Activated naive CD4-positive, alpha-beta T cell treated with anti-CD3 and anti-CD28 coated beads, Interleukin-2, amount 50 U/mL, for 24 hours (primary cell): ENCODE data around the gene NKD1.
A peak's percentile ranks its signal among the peaks of the same experiment; 100 is the strongest.

ENCODE experiments used
- H3K27ac Mint-ChIP-seq: one replicate; pipeline ENCODE4 v1.8.0; 2021; ENCODE audit warnings: mild to moderate bottlenecking, mixed read lengths
- H3K27me3 Mint-ChIP-seq: one replicate; pipeline ENCODE4 v1.8.0; 2021; ENCODE audit warnings: mixed read lengths
- H3K36me3 Mint-ChIP-seq: one replicate; pipeline ENCODE4 v1.8.0; 2021; ENCODE audit warnings: mixed read lengths
- H3K4me1 Mint-ChIP-seq: one replicate; pipeline ENCODE4 v1.8.0; 2021; ENCODE audit warnings: mixed read lengths
- H3K4me3 Mint-ChIP-seq: one replicate; pipeline ENCODE4 v1.8.0; 2021; ENCODE audit warnings: mild to moderate bottlenecking, mixed read lengths
- H3K9me3 Mint-ChIP-seq: one replicate; pipeline ENCODE4 v1.8.0; 2021; ENCODE audit warnings: mixed read lengths

Gene NKD1

DNA sequence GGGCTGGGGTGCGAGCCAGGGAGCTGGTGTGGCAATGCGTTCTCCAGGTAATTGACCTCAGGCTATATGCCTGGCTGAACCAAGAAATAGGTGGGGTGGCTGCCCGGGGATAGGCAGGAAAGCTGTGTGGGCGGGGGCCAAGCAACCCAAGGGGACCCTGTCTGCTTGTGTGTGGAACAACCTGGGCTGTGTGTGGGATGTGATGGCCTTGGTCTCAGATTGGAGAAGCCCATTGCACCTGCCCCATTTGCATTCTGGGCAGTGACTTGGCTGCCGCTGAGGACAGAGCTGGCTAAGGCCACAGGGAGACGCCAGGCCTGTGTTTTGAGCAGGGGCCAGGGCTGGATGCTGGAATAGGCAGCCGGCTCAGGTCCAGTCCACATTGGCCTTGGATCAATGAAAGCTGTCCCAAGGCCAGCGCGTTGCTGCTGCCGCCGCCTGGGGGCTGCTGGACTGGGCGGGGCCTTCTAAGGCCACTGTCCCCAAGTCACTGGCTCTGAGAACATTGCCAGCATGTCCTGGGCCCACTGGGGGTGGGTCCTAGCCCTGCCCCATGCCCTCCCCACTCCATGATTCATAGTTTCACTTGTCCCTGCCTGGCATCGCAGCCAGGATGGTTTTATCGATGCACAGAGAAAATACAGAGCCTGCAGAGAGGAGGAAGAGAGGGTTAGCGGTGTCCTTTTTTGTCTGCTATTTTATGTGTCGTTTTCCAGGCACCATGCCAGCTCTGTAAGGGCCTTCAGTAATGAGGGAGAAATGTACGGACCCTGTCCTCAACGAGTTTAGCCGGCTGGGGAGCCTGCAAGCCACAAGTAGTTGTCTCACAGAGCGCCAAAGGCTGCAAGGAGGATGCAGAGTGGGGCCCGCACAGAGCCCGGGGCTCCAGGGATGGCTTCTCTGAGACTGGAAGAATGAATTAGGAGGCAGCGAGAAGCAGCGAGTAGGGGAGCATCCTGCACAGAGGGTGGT lies 43.9 kb downstream of the NKD1 start:
- H3K9me3 Mint-ChIP-seq, result no peaks in the 10 kb centered on the region
- H3K27me3 Mint-ChIP-seq, result no peaks in the 10 kb centered on the region
- H3K4me1 Mint-ChIP-seq, result peaks cover 27% of the 10 kb centered on the region
- H3K27ac Mint-ChIP-seq, result no peak overlapping the region
- H3K4me3 Mint-ChIP-seq, result no peak overlapping the region
- H3K36me3 Mint-ChIP-seq, result peaks cover 7% of the 10 kb centered on the region

DNA sequence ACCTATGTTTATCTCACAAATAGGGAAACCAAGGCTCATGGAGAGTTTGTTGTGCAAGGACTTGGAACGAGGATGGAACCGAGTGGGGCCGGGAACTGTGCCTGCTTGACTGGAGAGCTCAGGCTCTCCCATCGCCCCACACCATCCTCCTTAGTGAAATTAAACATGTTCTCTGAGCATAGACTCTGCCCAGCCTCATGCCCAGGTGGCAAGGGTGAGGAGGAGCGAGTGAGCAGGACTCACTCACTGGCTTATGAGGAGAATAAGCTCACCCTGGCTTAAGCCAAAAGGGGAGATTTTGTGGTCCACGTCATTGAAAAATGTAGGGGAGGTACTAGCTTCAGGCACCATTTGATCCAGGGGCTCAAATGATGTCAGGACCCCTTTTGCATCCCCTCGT lies 44.8 kb downstream of the NKD1 start:
- Mint-ChIP-seq H3K4me3 (no peak overlapping the region), H3K36me3 (peaks cover 3% of the 10 kb centered on the region), H3K4me1 (peaks cover 27% of the 10 kb centered on the region), H3K27ac (no peak overlapping the region), H3K27me3 (no peaks in the 10 kb centered on the region), H3K9me3 (no peaks in the 10 kb centered on the region)

DNA sequence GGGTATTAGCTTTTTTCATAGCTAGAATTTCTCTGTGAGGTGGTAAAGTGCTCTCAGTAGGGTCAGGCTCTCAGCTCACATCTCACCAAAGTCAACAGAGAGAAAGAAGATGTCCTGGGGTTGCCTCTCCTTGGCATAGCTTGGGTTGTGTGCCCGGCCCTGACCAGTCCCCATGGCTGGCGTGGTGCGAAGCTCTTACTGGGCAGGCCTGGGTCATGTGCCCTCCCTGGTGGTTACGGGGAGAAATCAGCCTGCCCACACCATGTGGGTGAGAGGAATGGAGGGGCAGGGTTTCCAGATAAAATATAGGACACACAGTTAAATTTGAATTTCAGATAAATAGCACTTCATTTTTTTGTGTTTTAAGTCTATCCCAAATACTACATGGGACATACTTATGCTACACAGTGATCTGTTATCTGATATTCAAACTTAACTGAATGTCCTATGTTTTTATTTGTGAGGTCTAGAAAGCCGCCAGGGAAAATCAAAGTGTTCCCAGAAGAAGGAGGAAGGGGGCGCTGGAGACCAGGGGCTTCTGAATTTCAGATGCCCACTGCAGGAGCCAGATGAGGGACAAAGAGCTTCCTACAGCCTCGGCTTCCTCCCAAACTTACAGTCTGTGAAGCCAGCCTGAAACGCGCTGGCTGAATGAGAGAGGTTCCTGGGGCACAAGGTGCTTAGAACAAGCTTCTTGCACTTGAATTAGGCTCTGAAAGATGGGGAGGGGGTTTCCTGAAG lies 45.4 kb downstream of the NKD1 start:
- Mint-ChIP-seq H3K36me3 (peaks cover 3% of the 10 kb centered on the region), H3K4me3 (no peak overlapping the region), H3K27ac (no peak overlapping the region), H3K27me3 (no peaks in the 10 kb centered on the region), H3K4me1 (peaks cover 27% of the 10 kb centered on the region), H3K9me3 (no peaks in the 10 kb centered on the region)

DNA sequence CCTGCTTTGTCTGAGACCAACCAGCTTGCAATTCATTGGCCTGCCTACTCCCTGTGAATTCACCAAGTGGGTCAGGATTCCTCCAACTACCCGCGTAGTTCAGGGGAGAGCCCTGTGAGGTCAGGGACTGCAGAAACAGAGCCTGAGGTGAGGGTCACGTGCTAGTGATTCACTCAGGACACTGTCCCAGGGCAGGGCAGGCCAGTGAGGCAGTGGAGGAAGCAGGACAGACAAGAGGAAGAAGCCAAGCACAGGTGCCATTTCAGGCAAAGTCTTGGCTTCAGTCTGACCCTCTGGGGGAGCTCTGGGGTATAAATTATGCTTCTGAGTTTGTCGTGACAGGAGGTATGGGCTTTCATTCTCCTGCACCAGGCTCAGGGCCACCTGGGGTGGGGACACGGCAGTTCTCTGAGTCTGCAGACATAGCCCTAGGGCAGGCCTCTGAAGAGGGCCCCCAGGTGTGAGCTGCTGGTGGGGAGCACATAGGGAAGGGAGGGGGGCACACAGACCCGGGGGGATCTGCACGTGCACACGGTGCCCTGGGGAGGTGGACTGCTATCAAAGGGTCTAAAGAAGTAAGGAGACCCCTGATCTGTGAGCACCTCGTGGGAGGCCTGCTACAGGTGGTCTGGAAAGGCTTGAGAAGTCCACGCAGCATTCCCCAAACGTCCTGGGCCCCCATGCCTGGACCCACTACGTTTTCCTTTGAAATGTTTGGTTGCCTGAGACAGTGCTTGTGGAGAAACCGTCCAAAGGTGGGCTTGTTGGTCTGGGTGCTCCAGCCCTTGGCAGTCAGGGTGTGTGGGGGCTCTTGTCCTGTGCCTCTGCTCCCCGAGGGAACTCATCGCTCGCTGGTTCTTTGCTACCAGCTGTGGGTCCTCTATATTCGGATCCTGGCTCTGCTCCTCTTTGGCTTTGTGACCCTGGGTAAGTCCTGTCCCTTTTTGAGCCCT lies 46.4 kb downstream of the NKD1 start:
- Mint-ChIP-seq H3K4me3 (no peak overlapping the region), H3K27me3 (no peaks in the 10 kb centered on the region), H3K9me3 (no peaks in the 10 kb centered on the region), H3K36me3 (no peaks in the 10 kb centered on the region), H3K4me1 (peaks cover 24% of the 10 kb centered on the region), H3K27ac (no peak overlapping the region)

DNA sequence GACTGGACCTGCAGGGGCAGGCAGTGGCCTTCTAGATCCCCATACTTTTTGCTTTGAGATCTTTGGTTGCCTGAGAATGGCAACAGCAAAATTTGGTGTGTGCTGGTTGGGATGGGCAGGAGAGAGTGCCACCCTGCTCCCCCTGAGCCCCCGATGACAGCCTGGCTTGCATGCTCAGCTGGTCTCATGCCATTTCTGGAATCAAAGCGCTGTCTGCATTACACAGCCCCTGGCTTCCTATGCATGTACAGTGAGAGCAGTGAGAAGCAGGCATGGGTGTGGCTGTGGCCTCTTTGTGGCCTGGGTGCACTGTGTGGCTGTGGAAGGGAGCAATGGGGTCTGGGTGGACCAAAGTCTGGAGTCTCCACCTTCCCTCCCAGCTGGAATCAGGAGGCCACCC lies 47.7 kb downstream of the NKD1 start:
- H3K4me3 Mint-ChIP-seq, result no peak overlapping the region
- no peaks in the 10 kb centered on the region for H3K27me3 Mint-ChIP-seq
- no peak overlapping the region for H3K27ac Mint-ChIP-seq
- H3K36me3 Mint-ChIP-seq, result no peaks in the 10 kb centered on the region
- H3K9me3 Mint-ChIP-seq, result no peaks in the 10 kb centered on the region
- H3K4me1 Mint-ChIP-seq, result peaks cover 28% of the 10 kb centered on the region

DNA sequence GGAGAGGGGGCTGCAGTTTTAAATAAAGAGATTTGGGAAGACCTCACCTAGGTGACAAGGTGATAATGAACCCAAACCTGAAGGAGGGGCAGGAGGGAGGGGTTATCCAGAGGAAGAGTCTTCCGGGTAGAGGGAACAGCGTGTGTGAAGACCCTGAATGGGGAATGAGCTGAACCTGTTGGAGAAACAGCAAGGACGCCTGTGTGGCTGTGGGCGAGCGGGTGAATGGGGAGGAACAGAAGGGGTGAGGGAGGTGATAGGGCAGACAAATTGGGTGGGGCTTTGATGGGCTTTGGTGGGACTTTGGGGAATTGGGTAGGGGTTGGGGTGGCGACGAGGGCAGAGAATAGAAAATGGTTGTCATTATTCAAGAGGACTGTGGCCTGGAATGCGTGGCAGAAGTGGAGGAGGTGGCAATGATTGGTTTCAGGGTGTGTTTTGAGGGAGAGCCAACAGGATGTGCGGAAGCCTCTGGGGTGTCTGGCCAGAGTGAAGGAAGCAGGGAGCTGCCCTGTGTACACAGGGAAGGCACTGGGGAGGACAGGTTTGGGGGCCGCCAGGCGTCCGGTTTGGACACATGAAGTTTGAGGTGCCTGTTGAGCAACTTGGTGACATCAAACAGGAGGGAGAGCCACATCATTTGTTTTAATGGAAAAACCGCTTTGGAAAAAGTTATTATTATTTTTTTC lies 48.7 kb downstream of the NKD1 start:
- Mint-ChIP-seq H3K27ac (no peak overlapping the region), H3K9me3 (no peaks in the 10 kb centered on the region), H3K4me3 (no peak overlapping the region), H3K36me3 (no peaks in the 10 kb centered on the region), H3K27me3 (no peaks in the 10 kb centered on the region), H3K4me1 (peaks cover 30% of the 10 kb centered on the region)

DNA sequence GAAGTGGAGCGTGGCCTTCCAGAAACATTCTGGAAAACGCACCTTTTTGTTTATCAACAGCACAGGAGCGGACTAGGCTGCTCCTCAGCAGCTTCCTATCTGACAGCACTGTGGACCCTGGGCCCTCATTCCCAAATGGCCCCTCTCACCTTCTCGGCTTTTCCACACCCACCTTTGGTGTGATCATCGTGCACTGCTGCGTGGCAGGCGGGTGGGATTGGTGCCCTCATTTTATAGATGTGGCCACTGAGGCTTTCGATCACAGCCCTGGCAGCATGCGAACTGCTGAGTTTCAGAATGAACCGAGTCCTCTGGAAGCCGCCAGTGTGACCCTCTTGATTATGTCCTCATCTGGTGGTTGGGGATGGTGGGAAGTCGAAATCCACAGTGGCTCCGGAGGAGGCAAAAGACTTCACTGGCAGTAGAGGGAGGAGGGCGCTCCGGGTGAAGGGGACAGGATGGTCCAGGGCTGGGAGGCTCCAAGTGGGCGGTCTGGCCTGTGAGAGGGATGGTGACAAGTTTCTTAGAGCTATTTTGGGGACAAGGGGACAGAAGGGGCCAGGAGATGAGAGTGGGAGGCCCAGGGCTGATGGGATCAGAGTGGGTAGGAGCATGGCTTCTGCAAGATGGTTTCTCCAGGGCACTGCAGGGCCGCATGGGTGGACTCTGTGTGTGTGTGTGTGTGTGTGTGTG lies 49.5 kb downstream of the NKD1 start:
- Mint-ChIP-seq H3K27ac (peak overlapping the region; percentile 20), H3K4me1 (peaks cover 38% of the 10 kb centered on the region), H3K4me3 (no peak overlapping the region), H3K27me3 (no peaks in the 10 kb centered on the region), H3K9me3 (no peaks in the 10 kb centered on the region), H3K36me3 (no peaks in the 10 kb centered on the region)

DNA sequence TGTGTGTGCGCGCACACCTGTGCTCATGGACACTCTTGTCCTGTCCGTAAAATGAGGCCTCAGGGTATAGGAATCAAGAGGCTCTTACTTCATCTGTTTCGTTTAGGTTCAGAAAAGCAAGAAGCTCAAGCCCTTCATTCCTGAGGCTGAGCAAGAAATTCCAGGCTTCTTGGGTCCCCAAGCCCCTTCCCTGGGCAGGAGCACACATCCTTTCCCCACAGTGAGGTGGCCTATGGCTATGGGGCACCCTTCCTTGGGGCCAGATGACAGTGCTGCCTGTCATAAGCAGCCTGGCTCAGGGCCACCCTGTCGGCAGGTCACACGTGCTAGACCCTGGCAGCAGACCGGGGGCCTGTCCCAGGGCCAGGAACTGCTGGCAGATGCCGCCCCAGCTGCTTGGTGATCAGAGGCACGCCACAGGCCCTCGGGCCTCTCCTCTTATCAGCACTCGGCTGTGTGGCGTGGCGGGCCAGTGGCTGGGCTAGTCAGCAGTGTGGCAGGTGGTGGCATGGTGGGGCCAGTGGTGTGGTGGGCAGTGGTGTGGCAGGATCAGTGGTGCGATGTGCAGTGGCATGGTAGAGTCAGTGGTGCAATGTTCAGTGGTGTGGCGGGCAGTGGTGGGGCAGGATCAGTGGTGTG lies 50.2 kb downstream of the NKD1 start:
- Mint-ChIP-seq H3K27me3 (no peaks in the 10 kb centered on the region), H3K27ac (no peak overlapping the region), H3K36me3 (no peaks in the 10 kb centered on the region), H3K4me1 (peaks cover 45% of the 10 kb centered on the region), H3K4me3 (no peak overlapping the region), H3K9me3 (no peaks in the 10 kb centered on the region)

DNA sequence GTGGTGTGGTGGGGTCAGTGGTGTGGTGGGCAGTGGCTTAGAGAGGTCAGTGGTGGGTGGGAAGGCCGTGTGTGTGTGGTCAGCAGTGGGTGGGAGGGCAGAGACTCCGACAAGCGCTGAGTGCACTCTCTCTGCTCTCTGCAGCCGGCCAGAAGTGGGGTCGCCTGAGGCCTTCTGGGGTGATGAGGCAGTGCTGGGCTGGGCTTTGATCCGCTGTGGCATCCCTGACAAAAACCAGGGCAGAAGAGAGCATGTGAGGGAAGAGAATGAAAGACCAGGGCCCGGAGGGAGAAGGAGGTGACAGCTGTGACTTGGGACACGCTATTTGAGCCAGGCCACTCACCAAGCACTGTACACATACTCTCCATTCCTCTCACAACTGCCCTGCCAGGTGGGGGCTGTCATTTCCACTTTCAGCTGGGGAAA lies 50.8 kb downstream of the NKD1 start:
- Mint-ChIP-seq H3K9me3 (no peaks in the 10 kb centered on the region), H3K27me3 (no peaks in the 10 kb centered on the region), H3K4me3 (no peak overlapping the region), H3K27ac (no peak overlapping the region), H3K36me3 (no peaks in the 10 kb centered on the region), H3K4me1 (peaks cover 51% of the 10 kb centered on the region)

DNA sequence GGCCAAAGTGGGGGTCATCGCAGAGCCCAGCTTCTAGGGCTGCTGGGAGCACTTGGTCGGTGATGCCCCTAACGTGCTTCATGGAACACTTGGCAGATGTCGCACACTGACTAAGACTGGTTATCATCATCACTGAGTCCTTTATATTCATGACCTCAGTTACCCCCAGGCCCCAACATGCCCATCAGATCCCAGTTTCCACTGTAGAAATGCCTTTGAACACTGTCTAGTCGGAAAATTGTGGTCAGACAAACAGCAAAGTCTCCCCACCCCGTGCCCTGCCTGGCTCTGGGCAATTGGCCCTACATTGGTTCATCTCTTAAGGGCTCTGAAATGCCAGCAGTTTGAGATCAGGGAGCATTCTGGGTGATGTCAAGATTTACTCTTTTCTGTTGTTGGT lies 51.3 kb downstream of the NKD1 start:
- no peaks in the 10 kb centered on the region for H3K27me3 Mint-ChIP-seq
- H3K4me1 Mint-ChIP-seq, result peaks cover 53% of the 10 kb centered on the region
- H3K9me3 Mint-ChIP-seq, result no peaks in the 10 kb centered on the region
- no peak overlapping the region for H3K4me3 Mint-ChIP-seq
- H3K27ac Mint-ChIP-seq, result no peak overlapping the region
- H3K36me3 Mint-ChIP-seq, result no peaks in the 10 kb centered on the region

DNA sequence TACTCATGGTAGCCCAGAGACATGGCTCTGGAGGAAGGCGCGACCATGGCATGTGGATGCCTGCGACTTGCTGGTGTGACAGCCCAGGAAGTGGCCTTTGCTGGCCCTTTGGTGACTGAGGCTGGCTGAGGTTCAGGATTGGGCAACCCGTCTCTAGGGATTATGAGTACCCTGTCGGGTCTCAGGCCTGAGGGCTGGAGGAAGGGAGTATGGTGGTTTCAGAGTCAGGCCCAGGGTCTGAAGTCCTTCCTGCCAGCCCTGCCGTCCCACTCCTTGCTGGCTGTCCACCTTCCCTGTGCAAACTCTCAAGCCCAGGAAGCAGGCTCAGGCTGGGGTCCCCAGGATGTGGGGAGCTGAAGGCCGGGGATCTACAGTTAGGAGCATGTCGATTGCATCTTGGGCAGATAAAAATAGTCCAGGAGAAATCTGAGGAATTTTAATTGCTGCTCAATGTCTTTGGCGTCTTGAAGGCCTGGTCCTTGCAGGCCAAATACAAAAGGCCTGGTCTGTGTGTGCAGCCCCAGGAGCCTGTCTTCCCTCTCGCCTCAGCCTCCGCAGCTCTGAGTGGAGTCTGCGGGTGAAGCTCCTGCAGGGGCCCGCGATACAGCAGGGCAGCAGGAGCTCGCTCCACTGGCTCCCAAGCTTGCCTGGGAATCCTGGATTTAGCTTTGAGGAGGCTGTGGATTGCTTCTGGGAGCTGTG lies 52.5 kb downstream of the NKD1 start:
- Mint-ChIP-seq H3K36me3 (no peaks in the 10 kb centered on the region), H3K27me3 (no peaks in the 10 kb centered on the region), H3K27ac (no peak overlapping the region), H3K4me3 (no peak overlapping the region), H3K9me3 (no peaks in the 10 kb centered on the region), H3K4me1 (peaks cover 50% of the 10 kb centered on the region)

DNA sequence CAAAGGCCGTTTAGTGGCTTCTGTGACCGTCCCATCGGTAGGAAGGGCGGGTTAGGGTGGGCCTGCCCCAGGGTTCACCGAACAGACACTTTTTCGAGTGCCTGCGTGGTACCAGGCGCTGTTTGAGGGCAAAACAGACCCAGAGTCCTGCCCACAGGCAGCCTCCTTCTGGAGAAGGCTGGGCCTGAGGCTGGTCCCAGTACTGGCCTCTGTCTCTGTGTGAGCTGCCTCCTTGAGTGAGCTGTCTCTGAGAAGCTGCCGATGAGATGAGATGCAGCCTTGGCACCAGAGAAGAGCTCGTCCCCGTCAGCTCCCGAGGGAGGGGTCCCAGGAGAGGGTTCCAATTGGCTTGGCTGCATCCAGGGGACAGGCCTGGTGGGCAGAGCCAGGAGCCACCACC lies 53.1 kb downstream of the NKD1 start:
- H3K27me3 Mint-ChIP-seq, result no peaks in the 10 kb centered on the region

DNA sequence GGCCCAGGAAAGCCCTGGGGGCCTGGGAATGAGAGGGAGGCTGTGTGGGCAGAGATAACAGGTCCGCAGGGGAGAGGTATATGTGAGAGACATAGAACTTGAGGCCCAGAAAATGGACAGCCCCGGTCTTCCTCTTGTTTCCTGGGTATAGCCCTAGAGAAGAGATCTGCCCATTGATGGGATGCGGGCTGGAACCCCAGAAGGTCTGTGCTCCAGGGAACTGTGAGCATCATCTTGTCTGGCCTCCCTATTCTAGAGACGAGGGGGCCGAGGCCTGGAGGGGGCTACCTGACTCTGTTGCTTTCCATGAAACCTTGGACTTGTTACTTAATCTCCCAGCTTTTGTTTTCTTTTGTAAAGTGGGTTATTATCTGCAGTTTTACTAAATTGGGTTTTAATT lies 53.9 kb downstream of the NKD1 start:
- no peaks in the 10 kb centered on the region for H3K9me3 Mint-ChIP-seq
- H3K4me1 Mint-ChIP-seq, result peaks cover 49% of the 10 kb centered on the region
- H3K27me3 Mint-ChIP-seq, result no peaks in the 10 kb centered on the region
- H3K27ac Mint-ChIP-seq, result peak overlapping the region; percentile 77
- peak overlapping the region; percentile 75 for H3K4me3 Mint-ChIP-seq
- no peaks in the 10 kb centered on the region for H3K36me3 Mint-ChIP-seq

More for the DNA sequence above, 53.1 kb downstream of the NKD1 start:
- Mint-ChIP-seq H3K9me3 (no peaks in the 10 kb centered on the region), H3K4me3 (no peak overlapping the region), H3K4me1 (peaks cover 49% of the 10 kb centered on the region), H3K27ac (no peak overlapping the region), H3K36me3 (no peaks in the 10 kb centered on the region)
